H1 (cell line): ENCODE data around the gene FBXO28. TPM values are rescaled to one million over a fixed set of nuclear protein-coding genes. Genes with fewer than 3 reads are reported as not detected.

Source experiments
- CTCF ChIA-PET: fragments of 300-600 bp; sonication (Branson Sonifier 250); formaldehyde crosslinking; loops from one replicate; lab custom pipeline; 2021; ENCODE audit not compliant: partially characterized antibody; lab: Charles Lee
- POLR2A ChIA-PET: fragments of 300-600 bp; sonication (Branson Sonifier 250); formaldehyde crosslinking; loops from one replicate; lab custom pipeline; 2021; ENCODE audit warnings: inconsistent platforms; ENCODE audit not compliant: partially characterized antibody; lab: Charles Lee
- DNase-seq, 2 experiments: peaks; one replicate each; pipeline versions ENCODE4 v3.0.0 to v3.0.0-alpha.2; 2010 to 2022; ENCODE audit warnings: low spot score in 2 of 2, low read depth in 1 of 2, mixed read lengths in 1 of 2
- FAIRE-seq: peaks from 2 replicates; lab custom pipeline; 2011; peaks lifted over from hg19 to GRCh38; lab: Jason Lieb, UNC
- H2AFZ ChIP-seq: 2 replicates; pipeline ENCODE4 v1.8.1; 2012; ENCODE audit warnings: low read length, inconsistent platforms
- H2AK5ac ChIP-seq: 2 replicates; pipeline ENCODE4 v1.6.1; 2013; ENCODE audit warnings: low read depth, low read length
- H2BK120ac ChIP-seq: replicated peaks from 2 replicates; pipeline ENCODE3; 2013; ENCODE audit warnings: low read depth, low read length, inconsistent platforms
- H2BK12ac ChIP-seq: 2 replicates; pipeline ENCODE4 v1.6.1; 2013; ENCODE audit warnings: low read depth, low read length
- H2BK15ac ChIP-seq: 2 replicates; pipeline ENCODE4 v1.6.1; 2013; ENCODE audit warnings: low read length
- H2BK20ac ChIP-seq: 2 replicates; pipeline ENCODE4 v1.6.1; 2013; ENCODE audit warnings: low read length
- H2BK5ac ChIP-seq: 2 replicates; pipeline ENCODE4 v1.6.1; 2013; ENCODE audit warnings: low read depth, low read length
- H3K14ac ChIP-seq: 2 replicates; pipeline ENCODE4 v1.6.1; 2013; ENCODE audit warnings: inconsistent platforms; ENCODE audit not compliant: insufficient read length
- H3K18ac ChIP-seq: 2 replicates; pipeline ENCODE4 v1.6.1; 2013; ENCODE audit warnings: low read length; ENCODE audit errors: extremely low read depth
- H3K23ac ChIP-seq: 2 replicates; pipeline ENCODE4 v1.6.1; 2013; ENCODE audit warnings: inconsistent platforms; ENCODE audit not compliant: insufficient read length
- H3K23me2 ChIP-seq: 2 replicates; pipeline ENCODE4 v1.6.1; 2013; ENCODE audit warnings: low read depth, low read length
- H3K27ac ChIP-seq: 2 replicates; pipeline ENCODE4 v1.6.1; 2011; ENCODE audit warnings: low read depth, low read length, inconsistent platforms
- H3K27me3 ChIP-seq, 4 experiments: replicated peaks in 1 of 4; 1 replicate in 1 of 4; 2 replicates in 3 of 4; pipeline versions ENCODE4 v1.6.1 to v1.8.1; 2011 to 2013; ENCODE audit warnings: low read length in 3 of 4, mild to moderate bottlenecking in 3 of 4, inconsistent platforms in 2 of 4, mixed read lengths in 2 of 4, moderate library complexity in 1 of 4; ENCODE audit not compliant: control insufficient read depth in 3 of 4, insufficient read depth in 3 of 4; ENCODE audit errors: extremely low read depth in 1 of 4
- H3K36me3 ChIP-seq, 4 experiments: 2 replicates each; pipeline versions ENCODE4 v1.6.1 to v1.8.1; 2011 to 2013; ENCODE audit warnings: mild to moderate bottlenecking in 4 of 4, low read length in 3 of 4, moderate library complexity in 2 of 4, control low read depth in 1 of 4, inconsistent platforms in 1 of 4; ENCODE audit not compliant: insufficient read depth in 4 of 4, control insufficient read depth in 2 of 4
- H3K4ac ChIP-seq: replicated peaks from 2 replicates; pipeline ENCODE3; 2013; ENCODE audit warnings: low read length, low read depth, mixed read lengths, inconsistent platforms; ENCODE audit not compliant: insufficient read length
- H3K4me1 ChIP-seq, 4 experiments: replicated peaks in 1 of 4; 1 replicate in 1 of 4; 2 replicates in 3 of 4; pipeline versions ENCODE4 v1.6.1 to v1.8.1; 2011 to 2013; ENCODE audit warnings: low read length in 3 of 4, inconsistent platforms in 2 of 4, mixed read lengths in 1 of 4; ENCODE audit not compliant: insufficient read depth in 4 of 4, control insufficient read depth in 3 of 4
- H3K4me2 ChIP-seq, 2 experiments: 2 replicates each; pipeline versions ENCODE4 v1.6.1 to v1.8.1; 2011 to 2013; ENCODE audit warnings: low read depth in 2 of 2, low read length in 2 of 2, control low read depth in 1 of 2, inconsistent platforms in 1 of 2, mild to moderate bottlenecking in 1 of 2; ENCODE audit not compliant: insufficient read depth in 1 of 2
- H3K4me3 ChIP-seq, 4 experiments: fragments of 200-600, 300-600 bp in 1 of 4; sonication (generic), shearing (Covaris generic), sonication (Bioruptor Twin) in 1 of 4; 2 replicates each; pipeline versions ENCODE4 v1.5.1 to v1.8.1; 2011 to 2016; ENCODE audit warnings: low read length in 4 of 4, low read depth in 3 of 4, control low read depth in 2 of 4, inconsistent platforms in 2 of 4, mild to moderate bottlenecking in 2 of 4, mixed read lengths in 1 of 4, moderate library complexity in 1 of 4; ENCODE audit not compliant: insufficient read depth in 2 of 4; ENCODE audit errors: extremely low read depth in 1 of 4
- H3K56ac ChIP-seq: replicated peaks from 2 replicates; pipeline ENCODE3; 2013; ENCODE audit warnings: low read depth, mild to moderate bottlenecking, mixed read lengths, low read length, inconsistent platforms; ENCODE audit not compliant: insufficient read length
- H3K79me1 ChIP-seq: 2 replicates; pipeline ENCODE4 v1.6.1; 2013; ENCODE audit warnings: low read depth, low read length, control low read depth
- H3K79me2 ChIP-seq, 2 experiments: 2 replicates each; pipeline versions ENCODE4 v1.6.1 to v1.8.1; 2012 to 2013; ENCODE audit warnings: low read length in 2 of 2, mild to moderate bottlenecking in 2 of 2, inconsistent platforms in 1 of 2; ENCODE audit not compliant: insufficient read depth in 2 of 2, control insufficient read depth in 1 of 2
- H3K9ac ChIP-seq, 4 experiments: replicated peaks in 1 of 4; 1 replicate in 1 of 4; 2 replicates in 3 of 4; pipeline versions ENCODE4 v1.6.1 to v1.8.1; 2011 to 2013; ENCODE audit warnings: low read depth in 3 of 4, low read length in 3 of 4, control low read depth in 2 of 4, mild to moderate bottlenecking in 2 of 4, moderate library complexity in 2 of 4, inconsistent platforms in 1 of 4; ENCODE audit errors: extremely low read depth in 1 of 4
- H3K9me3 ChIP-seq, 2 experiments: 2 replicates each; pipeline versions ENCODE4 v1.6.1 to v1.8.1; 2012 to 2013; ENCODE audit warnings: mild to moderate bottlenecking in 2 of 2, moderate library complexity in 2 of 2, control low read depth in 1 of 2, inconsistent platforms in 1 of 2, low read depth in 1 of 2, low read length in 1 of 2, mixed read lengths in 1 of 2; ENCODE audit not compliant: insufficient read depth in 2 of 2
- H4K20me1 ChIP-seq, 2 experiments: replicated peaks in 1 of 2; 2 replicates each; pipeline versions ENCODE3 to v1.8.1; 2011 to 2013; ENCODE audit warnings: inconsistent platforms in 2 of 2, low read length in 2 of 2, mild to moderate bottlenecking in 1 of 2; ENCODE audit not compliant: insufficient read depth in 2 of 2, control insufficient read depth in 1 of 2
- H4K5ac ChIP-seq: 2 replicates; pipeline ENCODE4 v1.6.1; 2013; ENCODE audit warnings: low read length, low read depth, mixed read lengths, inconsistent platforms; ENCODE audit not compliant: insufficient read length
- H4K8ac ChIP-seq: 2 replicates; pipeline ENCODE4 v1.8.0; 2013; ENCODE audit warnings: mild to moderate bottlenecking, moderate library complexity, low read length, inconsistent platforms; ENCODE audit not compliant: insufficient read depth; ENCODE audit errors: extremely low read depth
- H4K91ac ChIP-seq: replicated peaks from 2 replicates; pipeline ENCODE3; 2013; ENCODE audit warnings: low read length, mixed read lengths, inconsistent platforms; ENCODE audit not compliant: insufficient read length
- CTCF ChIP-seq, 3 experiments: IDR thresholded peaks; 1 replicate in 2 of 3; 2 replicates in 1 of 3; pipeline versions ENCODE4 v1.5.1 to v1.6.1; 2011; ENCODE audit warnings: low read length in 3 of 3, mild to moderate bottlenecking in 3 of 3, inconsistent platforms in 2 of 3, low read depth in 1 of 3, moderate library complexity in 1 of 3; ENCODE audit not compliant: insufficient read depth in 1 of 3; ENCODE audit errors: control extremely low read depth in 1 of 3
- EZH2 ChIP-seq: fragments of 200-600 bp; sonication (generic); IDR thresholded peaks from 2 replicates; pipeline ENCODE4 v1.7.1; 2012; ENCODE audit warnings: low read depth, mild to moderate bottlenecking, moderate library complexity, low read length, inconsistent platforms; ENCODE audit not compliant: severe bottlenecking
- FOSL1 ChIP-seq: IDR thresholded peaks from 2 replicates; pipeline ENCODE4 v1.6.1; 2011; ENCODE audit warnings: mild to moderate bottlenecking, low read depth, low read length, moderate library complexity; ENCODE audit not compliant: insufficient read depth
- GTF2F1 ChIP-seq: IDR thresholded peaks from 2 replicates; pipeline ENCODE4 v1.6.1; 2012; ENCODE audit warnings: low read depth, low read length, improper control_type of control experiment, borderline replicate concordance
- JUND ChIP-seq: IDR thresholded peaks from 2 replicates; pipeline ENCODE4 v1.6.1; 2011; ENCODE audit warnings: mild to moderate bottlenecking, improper control_type of control experiment, low read length
- MAFK ChIP-seq: IDR thresholded peaks from 2 replicates; pipeline ENCODE4 v1.6.1; 2012; ENCODE audit warnings: low read depth, mild to moderate bottlenecking, improper control_type of control experiment, low read length
- MAX ChIP-seq: IDR thresholded peaks from 2 replicates; pipeline ENCODE4 v1.6.1; 2012; ENCODE audit warnings: inconsistent platforms
- RNF2 ChIP-seq: fragments of 200-900, 300-1000 bp; sonication (generic); IDR thresholded peaks from 2 replicates; pipeline ENCODE4 v1.7.1; 2016; ENCODE audit warnings: borderline replicate concordance, low read depth, mild to moderate bottlenecking, antibody characterized with exemption, low read length; ENCODE audit not compliant: poor library complexity, severe bottlenecking; ENCODE audit errors: missing control alignments
- SAP30 ChIP-seq: fragments of 300-600 bp; sonication (generic); IDR thresholded peaks from 2 replicates; pipeline ENCODE4 v1.7.1; 2012; ENCODE audit warnings: low read length, moderate library complexity, mild to moderate bottlenecking, inconsistent platforms; ENCODE audit not compliant: insufficient read depth, insufficient replicate concordance
- SP1 ChIP-seq: IDR thresholded peaks from 2 replicates; pipeline ENCODE4 v1.6.1; 2011; ENCODE audit warnings: low read depth, low read length
- ZNF274 ChIP-seq: IDR thresholded peaks from 2 replicates; pipeline ENCODE4 v1.7.0; 2012; ENCODE audit warnings: low read length, borderline replicate concordance; ENCODE audit errors: extremely low read depth
- WGBS, 2 experiments: shearing (Covaris generic) in 1 of 2; methylation state at CpG; one replicate each; pipeline versions ENCODE4 v1.1.6 to v1.1.7; 2013 to 2015; ENCODE audit warnings: low lambda C conversion rate in 2 of 2, mixed read lengths in 2 of 2, inconsistent platforms in 1 of 2, low coverage in 1 of 2, missing lambda C conversion rate in 1 of 2; ENCODE audit not compliant: insufficient replicate concordance in 2 of 2, insufficient coverage in 1 of 2, insufficient read length in 1 of 2; ENCODE audit errors: extremely low coverage in 1 of 2, missing lambda C conversion rate in 1 of 2; 5-methylcytosine and 5-hydroxymethylcytosine counted together
- polyA plus RNA-seq, 7 experiments: library from polyadenylated mRNA; depleted of rRNA in 3 of 7; stranded (reverse) in 5 of 7; unstranded in 2 of 7; fragments of >200 nt in 5 of 7; fragments of 200-250 nt in 2 of 7; gene quantifications; 1 replicate in 5 of 7; 2 replicates in 1 of 7; 4 replicates in 1 of 7; pipeline versions ENCODE4 v1.2.1 to v1.2.3, GENCODE V29; 2011 to 2013; ENCODE audit warnings: missing spikeins in 2 of 7, mixed read lengths in 2 of 7
- total RNA-seq: library from RNA; stranded (reverse); fragmentation: NEBNext Ultra II Directional; extraction: Animal tissue kit (Norgen Biotek cat#: 25700); gene quantifications from 2 replicates; pipeline ENCODE4 v1.2.1, GENCODE V29; 2021

Gene FBXO28
- total and polyA plus RNA-seq, 2 of the 8 experiments (the other 6 are each of a cell fraction or from before 2014, with no cell fraction given): 10.3 to 42.5 TPM

- no peak overlapping the region for H3K14ac ChIP-seq
- TF ChIP-seq FOSL1 (no peak), ZNF274 (no peak), SAP30 (no peak), CTCF (IDR thresholded peaks at IDR 0.05; ENCODE audit: control extremely low read depth in 1 of 3, insufficient read depth in 1 of 3, low read depth in 1 of 3, low read length in 3 of 3) (no peak), JUND (no peak), MAFK (no peak), SP1 (no peak), RNF2 (no peak), GTF2F1 (no peak), MAX (no peak), EZH2 (no peak)
Measured at GRCh38 chr1:224081604-224082003, 32.3 kb upstream of the FBXO28 start.

More at GRCh38 chr1:224081604-224082003, 32.3 kb upstream of the FBXO28 start:
- no peak overlapping the region for H2AK5ac ChIP-seq
- no peak overlapping the region for H3K9ac ChIP-seq
- no peak overlapping the region for H3K23ac ChIP-seq
- no peak overlapping the region for H4K91ac ChIP-seq
- H2BK20ac ChIP-seq: no peak overlapping the region
- no peaks in the 10 kb centered on the region for H3K4me1 ChIP-seq
- POLR2A ChIA-PET: interaction anchor here (1.2 kb wide), 1 partner anchor 28 kb away, joined by 3 read pairs; no protein-coding TSS in a partner anchor
- H2AFZ ChIP-seq: no peak overlapping the region
- DNase-seq (no peak), FAIRE-seq (no peak)
- no peak overlapping the region for H4K8ac ChIP-seq
- no peaks in the 10 kb centered on the region for H3K36me3 ChIP-seq
- H3K23me2 ChIP-seq: no peaks in the 10 kb centered on the region
- H4K5ac ChIP-seq: no peak overlapping the region
- no peak overlapping the region for H2BK15ac ChIP-seq
- WGBS, 2 experiments: 84% methylated on average over 2 of the region's 2 CpGs; no CpG with 5 or more reads in 1 of the 2 experiments
- no peak overlapping the region for H3K4me2 ChIP-seq
- no peak overlapping the region for H2BK5ac ChIP-seq
- no peak overlapping the region for H3K56ac ChIP-seq
- no peak overlapping the region for H3K18ac ChIP-seq
- no peak overlapping the region for H3K4ac ChIP-seq
- H3K79me1 ChIP-seq: no peaks in the 10 kb centered on the region
- no peak overlapping the region for H2BK12ac ChIP-seq
- CTCF ChIA-PET: no interaction called here
- no peak overlapping the region for H3K4me3 ChIP-seq
- H3K27ac ChIP-seq: no peak overlapping the region
- no peaks in the 10 kb centered on the region for H3K27me3 ChIP-seq
- H3K9me3 ChIP-seq: no peaks in the 10 kb centered on the region
- H2BK120ac ChIP-seq: no peak overlapping the region
- H3K79me2 ChIP-seq: no peaks in the 10 kb centered on the region
- H4K20me1 ChIP-seq: no peaks in the 10 kb centered on the region
